Measurements from ENCODE around the gene LYSMD1. TPM values are rescaled to one million over a fixed set of nuclear protein-coding genes. Genes with fewer than 3 reads are reported as not detected.
A peak's percentile ranks its signal among the peaks of the same experiment; 100 is the strongest.

Gene LYSMD1
- total and polyA plus RNA-seq, 2 of the 4 experiments (the other 2 are of a cell fraction) = 5.9 to 10.4 TPM

GRCh38 chr1:151131701-151132334 is 33.9 kb downstream of the LYSMD1 start:
- Histone ChIP-seq H2AK5ac (ENCODE audit: low read depth, low read length) (no peak overlapping the region), H3K79me1 (ENCODE audit: low read depth in 1 of 2, low read length in 2 of 2) (no peaks in the 10 kb centered on the region), H2BK5ac (ENCODE audit: low read depth, low read length, poor library complexity, severe bottlenecking) (no peak overlapping the region), H2BK15ac (ENCODE audit: low read depth, low read length) (no peak overlapping the region), H2BK20ac (ENCODE audit: low read depth, low read length) (no peak overlapping the region), H3K27ac (ENCODE audit: insufficient read depth, low read length) (no peak overlapping the region), H3K9ac (ENCODE audit: low read depth, low read length) (no peak overlapping the region), H4K8ac (ENCODE audit: low read depth in 2 of 2, low read length in 2 of 2) (no peak overlapping the region), H2AFZ (replicated peaks; ENCODE audit: low read length, poor library complexity) (no peak overlapping the region), H3K9me3 (ENCODE audit: control insufficient read depth, insufficient read depth, low read length) (no peaks in the 10 kb centered on the region), H3K36me3 (ENCODE audit: control insufficient read depth, insufficient read depth, low read length) (peaks cover 7% of the 10 kb centered on the region; the same call in 1 of the 2 replicates), H3K18ac (ENCODE audit: low read depth, low read length) (no peak overlapping the region), H3K27me3 (ENCODE audit: control insufficient read depth, insufficient read depth, low read length) (peaks cover 9% of the 10 kb centered on the region), H4K20me1 (ENCODE audit: insufficient read depth, low read length) (no peaks in the 10 kb centered on the region), H3K9me1 (ENCODE audit: insufficient read depth, low read length) (no peaks in the 10 kb centered on the region), H3K23ac (ENCODE audit: low read depth, low read length) (no peak overlapping the region), H2AK9ac (replicated peaks; ENCODE audit: low read depth, low read length, poor library complexity) (no peak overlapping the region), H2BK120ac (ENCODE audit: low read depth, low read length) (no peak overlapping the region), H3K56ac (ENCODE audit: extremely low read depth, insufficient read depth, low read length) (no peak overlapping the region), H4K91ac (ENCODE audit: insufficient read depth, low read depth, low read length) (no peak overlapping the region), H3K4me3 (ENCODE audit: insufficient read depth, low read depth, low read length) (no peak overlapping the region), H4K5ac (ENCODE audit: low read depth, low read length) (no peak overlapping the region), H3K14ac (replicated peaks; ENCODE audit: low read depth, low read length) (no peak overlapping the region), H3K4me1 (ENCODE audit: control insufficient read depth, insufficient read depth, low read length) (no peaks in the 10 kb centered on the region), H3K4ac (ENCODE audit: low read depth, low read length) (no peak overlapping the region), H3K4me2 (ENCODE audit: low read depth, low read length) (no peak overlapping the region)
- BruUV-seq (replicated peaks) = no TSS peak
- no peak for DNase-seq
- 0 out of 2 replicates have a peak, but pooled peaks have one; percentile 12 for ATAC-seq (ENCODE audit: low read depth)
- TF ChIP-seq FOS (IDR thresholded peaks at IDR 0.05; ENCODE audit: low read depth, low read length) (no peak), USF2 (IDR thresholded peaks at IDR 0.05; ENCODE audit: low read depth, low read length) (no peak), RAD21 (IDR thresholded peaks at IDR 0.05; ENCODE audit: low read length) (no peak), CHD1 (IDR thresholded peaks at IDR 0.05; ENCODE audit: low read depth, low read length) (no peak), POLR2A (IDR thresholded peaks at IDR 0.05; ENCODE audit: low read depth, low read length) (no peak), MAFK (IDR thresholded peaks at IDR 0.05; ENCODE audit: low read depth, low read length) (no peak), BHLHE40 (IDR thresholded peaks at IDR 0.05; ENCODE audit: low read depth, low read length) (no peak), RCOR1 (IDR thresholded peaks at IDR 0.05; ENCODE audit: insufficient replicate concordance, low read length) (no peak), CEBPB (IDR thresholded peaks at IDR 0.05; ENCODE audit: low read depth, low read length) (no peak), MAZ (IDR thresholded peaks at IDR 0.05; ENCODE audit: borderline replicate concordance, low read depth, low read length) (no peak), RFX5 (IDR thresholded peaks at IDR 0.05; ENCODE audit: low read depth, low read length) (no peak), SMC3 (IDR thresholded peaks at IDR 0.05; ENCODE audit: low read depth, low read length) (no peak), CTCF (conservative IDR thresholded peaks at IDR 0.05; ENCODE audit: low read depth, low read length) (no peak), ELK1 (IDR thresholded peaks at IDR 0.05; ENCODE audit: borderline replicate concordance, low read depth, low read length) (no peak), MXI1 (IDR thresholded peaks at IDR 0.05; ENCODE audit: borderline replicate concordance, low read depth, low read length) (no peak), NFE2L2 (IDR thresholded peaks at IDR 0.05; ENCODE audit: low read depth, low read length) (no peak)
- 48% methylated on average over 25 of the region's 39 CpGs; no CpG with 5 or more reads in 1 of the 2 experiments for WGBS, 2 experiments (ENCODE audit: extremely low coverage in 2 of 2, insufficient read length in 1 of 2)
- in situ Hi-C loops (cut with MboI; ENCODE audit: low sequenced_read_pairs) (no loop called here), dilution Hi-C loops (cut with HindIII; ENCODE audit: low sequenced_read_pairs, unreplicated experiment) (no loop called here), intact Hi-C loops (cut with micrococcal nuclease) (no loop called here)
- CTCF ChIA-PET = no interaction called here
- POLR2A ChIA-PET (ENCODE audit: unreplicated experiment) = interaction anchor here (0.6 kb wide), 1 partner anchor 267 kb away, joined by 5 read pairs; no protein-coding TSS in a partner anchor

Data from IMR-90 (cell line).